UCSD-AML1 (cell line): ENCODE results near the gene CDK7.
"Not testable (repeated sequence)": the region's sequence is repeated elsewhere in the genome, so short reads cannot be mapped to it uniquely, and the experiment has no call there.

Experiments
- DNase-seq: peaks from one replicate; lab custom pipeline; 2025; ENCODE audit not compliant: unreplicated experiment; lab: John Stamatoyannopoulos, UW

The CDK7 gene

DNA sequence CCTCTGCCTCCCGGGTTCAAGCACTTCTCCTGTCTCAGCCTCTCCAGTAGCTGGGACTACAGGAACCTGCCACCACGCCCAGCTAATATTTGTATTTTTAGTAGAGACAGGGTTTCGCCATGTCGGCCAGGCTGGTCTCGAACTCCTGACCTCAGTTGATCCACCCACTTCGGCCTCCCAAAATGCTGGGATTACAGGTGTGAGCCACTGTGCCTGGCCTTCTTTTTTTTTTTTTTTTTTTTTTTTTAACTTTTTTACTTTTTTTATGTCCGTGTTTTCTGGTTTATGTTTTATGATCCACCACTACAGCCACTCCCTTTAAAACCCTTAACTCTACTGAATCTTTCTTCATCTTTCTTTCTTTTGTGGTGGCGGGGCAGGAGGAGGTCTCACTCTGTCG is 2.0 kb downstream of the CDK7 start:
- DNase-seq = not testable (repeated sequence)

DNA sequence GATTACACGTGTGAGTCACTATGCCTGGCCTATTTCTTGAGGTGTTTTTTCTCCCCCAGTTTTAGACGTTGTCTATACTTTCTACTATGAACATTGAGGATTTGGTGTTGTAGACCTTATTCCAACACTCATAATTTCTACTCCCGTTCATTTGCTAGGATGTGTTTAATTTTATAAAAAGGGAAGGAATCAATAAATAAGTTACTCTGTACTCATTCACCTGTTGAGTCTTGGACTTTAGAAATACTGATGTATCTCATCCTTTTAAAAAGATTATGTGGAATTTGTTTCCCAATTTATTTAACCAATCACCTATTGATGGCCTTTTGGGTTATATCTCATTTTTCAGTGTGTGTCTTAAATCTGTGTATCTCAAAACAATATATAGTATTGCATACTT is 3.2 kb downstream of the CDK7 start:
- DNase-seq = no peak

DNA sequence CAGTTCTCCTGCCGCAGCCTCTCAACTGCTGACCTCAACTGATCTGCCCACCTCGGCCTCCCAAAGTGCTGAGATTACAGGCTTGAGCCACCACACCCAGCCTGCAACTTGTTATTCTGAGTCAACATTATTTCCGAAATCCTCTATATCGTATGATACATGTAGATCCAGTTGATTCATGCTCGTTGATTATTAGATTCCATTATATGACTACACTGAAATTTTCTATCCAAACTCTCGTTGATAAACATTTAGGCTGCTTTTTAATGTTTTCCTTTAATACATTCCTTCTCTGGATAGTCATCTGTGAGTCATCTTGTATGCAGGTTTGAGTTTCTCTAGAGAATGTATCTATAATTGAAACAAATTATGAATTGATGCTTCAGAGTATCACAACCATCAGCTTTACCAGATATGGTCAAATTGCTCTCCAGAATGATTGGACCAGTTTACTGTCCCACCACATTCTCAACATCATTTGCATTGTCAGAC is 4.1 kb downstream of the CDK7 start:
- no peak for DNase-seq

DNA sequence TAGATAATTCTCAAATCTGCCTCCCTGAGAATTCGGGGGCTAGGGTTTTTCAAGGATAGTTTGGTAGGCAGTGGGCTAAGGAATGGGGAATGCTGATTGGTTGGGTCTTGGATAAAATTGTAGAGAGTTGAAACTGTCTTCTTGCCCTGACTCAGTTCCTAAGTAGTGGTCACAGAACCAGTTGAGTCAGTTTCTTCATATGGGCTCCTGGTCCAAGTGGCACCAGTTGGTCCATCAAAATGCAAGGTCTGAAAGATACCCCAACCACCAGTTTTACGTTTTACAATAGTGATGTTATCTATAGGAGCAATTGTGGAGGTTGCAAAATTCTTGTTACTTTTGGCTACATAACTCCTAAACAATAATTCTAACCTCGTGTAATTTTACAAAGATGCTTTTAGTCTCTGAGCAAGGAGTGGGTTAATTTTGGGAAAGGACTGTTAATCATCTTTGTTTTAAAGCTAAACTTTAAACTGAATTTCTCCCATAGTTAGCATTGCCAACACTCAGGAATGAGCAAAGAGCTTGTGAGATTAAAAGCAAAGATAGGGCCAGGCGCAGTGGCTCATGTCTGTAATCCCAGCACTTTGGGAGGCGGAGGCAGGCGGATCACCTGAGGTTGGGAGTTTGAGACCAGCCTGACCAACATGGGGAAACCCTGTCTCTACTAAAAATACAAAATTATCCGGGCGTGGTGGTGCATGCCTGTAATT is 7.7 kb downstream of the CDK7 start:
- DNase-seq = no peak

DNA sequence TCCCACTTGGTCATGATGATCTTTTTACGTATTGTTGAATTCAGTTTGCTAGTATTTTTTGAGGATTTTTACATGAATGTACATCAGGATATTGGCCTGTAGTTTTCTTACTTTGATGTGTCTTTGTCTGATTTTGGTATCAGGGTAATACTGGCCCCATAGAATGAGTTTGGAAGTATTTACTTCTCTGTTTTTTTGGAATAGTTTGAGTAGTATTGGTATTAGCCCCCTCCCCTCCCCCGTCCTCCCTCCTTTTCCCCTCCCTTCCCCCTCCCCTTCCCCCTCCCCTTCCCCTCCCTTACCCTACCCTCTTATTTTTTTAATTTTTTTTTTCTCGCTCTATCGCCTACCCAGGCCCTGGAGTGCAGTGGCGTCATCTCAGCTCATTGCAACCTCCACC is 10.3 kb downstream of the CDK7 start:
- no peak for DNase-seq

DNA sequence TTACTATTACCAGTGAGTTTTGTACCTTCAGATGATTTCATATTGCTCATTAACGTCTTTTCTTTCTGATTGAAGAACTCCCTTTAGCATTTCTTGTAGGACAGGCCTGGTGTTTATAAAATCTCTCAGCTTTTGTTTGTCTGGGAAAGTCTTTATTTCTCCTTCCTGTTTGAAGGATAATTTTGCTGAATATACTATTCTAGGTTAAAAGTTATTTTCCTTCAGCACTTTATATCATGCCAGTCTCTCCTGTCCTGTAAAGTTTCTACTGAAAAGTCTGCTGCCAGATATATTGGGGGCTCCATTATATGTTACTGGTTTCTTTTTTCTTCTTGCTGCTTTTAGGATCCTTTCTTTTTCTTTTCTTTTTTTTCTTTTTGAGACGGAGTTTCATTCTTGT is 13.3 kb downstream of the CDK7 start:
- no peak for DNase-seq

DNA sequence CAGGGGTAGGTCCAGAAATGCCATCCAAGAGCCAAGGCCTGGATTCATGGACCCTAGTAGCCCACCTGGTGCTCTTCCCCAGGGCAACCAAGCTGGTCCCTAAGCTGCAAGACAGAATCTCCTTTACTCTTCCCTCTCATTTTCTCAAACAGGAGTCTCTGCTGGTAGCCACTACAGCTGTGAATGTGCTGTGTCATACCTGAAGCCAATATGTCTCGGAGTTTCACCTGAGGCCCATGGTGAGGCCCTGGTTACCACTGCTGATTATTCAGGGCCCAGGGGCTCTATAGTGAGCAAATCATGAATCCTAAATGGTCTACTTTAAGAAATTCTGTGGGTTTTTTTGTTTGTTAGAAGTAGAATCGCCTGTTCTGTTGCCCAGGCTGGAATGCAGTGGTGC is 15.9 kb downstream of the CDK7 start:
- no peak for DNase-seq

DNA sequence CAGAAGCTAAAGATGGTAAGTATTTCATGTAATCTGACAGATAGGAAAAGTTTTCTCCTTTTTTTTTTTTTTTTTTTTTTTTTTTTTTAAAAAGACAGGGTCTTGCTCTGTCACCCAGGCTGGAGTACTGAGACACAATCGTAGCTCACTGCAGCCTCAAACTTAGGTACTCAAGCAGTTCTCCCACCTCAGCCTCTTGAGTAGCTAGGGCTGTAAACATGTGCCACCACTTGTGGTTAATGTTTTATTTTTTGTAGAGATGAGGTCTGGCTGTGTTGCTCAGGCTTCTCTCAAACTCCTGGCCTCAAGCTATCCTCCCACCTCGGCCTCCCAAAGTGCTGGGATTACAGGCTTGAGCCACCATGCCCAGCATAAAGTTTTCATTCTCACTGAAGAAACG is 17.8 kb downstream of the CDK7 start:
- no peak for DNase-seq

DNA sequence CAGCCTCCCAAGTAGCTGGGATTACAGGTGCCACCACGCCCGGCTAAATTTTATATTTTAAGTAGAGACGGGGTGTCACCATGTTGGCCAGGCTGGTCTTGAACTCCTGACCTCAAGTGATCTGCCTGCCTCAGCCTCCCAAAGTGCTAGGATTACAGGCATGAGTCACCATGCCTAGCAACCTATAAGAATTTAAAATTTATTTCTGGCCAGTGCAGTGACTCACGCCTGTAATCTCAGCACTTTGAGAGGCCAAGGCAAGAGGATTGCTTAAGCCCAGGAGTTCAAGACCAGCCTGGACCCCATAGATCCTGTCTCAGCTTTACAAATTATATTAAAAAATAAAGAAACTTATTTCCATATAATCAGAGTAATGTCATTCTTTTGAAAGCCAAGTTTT is 21.3 kb downstream of the CDK7 start:
- DNase-seq = not testable (repeated sequence)

DNA sequence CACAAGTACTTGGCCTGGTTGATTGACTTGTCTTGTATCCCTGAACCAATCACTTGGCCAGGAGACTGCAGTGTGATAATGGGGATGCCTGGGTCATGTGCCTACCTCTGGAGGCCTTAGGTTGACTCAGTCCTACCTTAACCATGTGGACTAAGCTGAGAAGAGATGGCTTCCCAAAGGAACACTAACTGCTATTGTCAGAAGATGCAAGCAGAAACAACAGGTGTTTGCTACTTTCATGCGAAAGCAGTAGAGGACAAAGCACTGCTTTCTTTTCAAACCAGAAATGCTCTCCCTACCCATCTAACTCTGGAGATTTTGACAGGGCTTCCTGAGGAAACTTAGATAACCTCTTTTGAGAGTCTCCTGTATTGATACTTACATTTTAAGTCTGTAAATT is 22.9 kb downstream of the CDK7 start:
- DNase-seq = no peak

DNA sequence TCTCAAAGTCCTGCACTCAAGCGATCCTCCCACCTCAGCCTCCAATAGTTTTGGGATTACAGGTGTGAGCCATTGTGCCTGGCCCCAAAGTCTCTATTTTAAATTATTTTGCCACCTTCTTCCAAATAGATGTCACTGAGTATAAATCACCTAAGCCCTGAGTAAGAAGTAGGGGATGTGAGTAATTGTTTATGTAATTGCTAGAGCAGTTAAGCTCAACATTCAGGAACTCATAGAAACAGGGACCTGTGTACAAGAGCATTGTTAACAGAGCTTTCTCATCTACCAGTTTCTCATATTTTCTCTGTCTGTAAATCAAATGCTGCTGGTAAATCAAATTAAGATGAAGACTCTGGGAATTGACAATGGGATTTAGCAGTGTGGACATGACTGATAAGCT is 26.3 kb downstream of the CDK7 start:
- DNase-seq = no peak

DNA sequence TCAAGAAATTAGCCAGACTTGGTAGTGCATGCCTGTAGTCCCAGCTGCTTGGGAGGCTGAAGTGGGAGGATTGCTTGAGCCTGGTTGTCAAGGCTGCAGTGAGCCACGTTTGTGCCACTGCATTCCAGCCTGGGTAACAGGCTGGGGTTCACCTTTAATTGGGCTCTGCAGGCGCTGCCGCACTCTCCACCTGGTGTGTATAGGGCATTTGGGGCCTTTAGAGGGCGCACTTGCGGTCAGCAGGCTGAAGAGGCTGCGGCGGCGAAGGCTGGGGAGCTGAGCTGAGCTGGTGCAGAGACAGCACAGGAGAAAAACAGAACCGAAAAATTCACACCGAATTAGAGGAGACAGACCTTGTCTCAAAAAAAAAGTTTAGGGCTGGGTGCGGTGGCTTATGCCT is 31.2 kb downstream of the CDK7 start:
- DNase-seq = peak; percentile 11

DNA sequence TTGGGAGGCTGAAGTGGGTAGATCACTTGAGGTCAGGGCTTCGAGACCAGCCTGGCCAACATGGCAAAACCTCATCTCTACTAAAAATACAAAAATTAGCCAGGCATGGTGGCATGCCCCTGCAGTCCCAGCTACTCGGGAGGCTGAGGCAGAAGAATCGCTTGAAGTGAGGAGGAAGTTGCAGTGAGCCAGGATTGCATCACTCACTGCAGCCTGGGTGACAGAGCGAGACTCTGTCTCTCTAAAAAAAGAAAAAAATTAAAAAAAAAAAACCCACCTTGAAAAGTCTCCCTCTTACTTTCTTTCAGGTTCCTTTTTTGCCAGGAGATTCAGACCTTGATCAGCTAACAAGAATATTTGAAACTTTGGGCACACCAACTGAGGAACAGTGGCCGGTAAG is 34.2 kb downstream of the CDK7 start:
- DNase-seq = no peak

DNA sequence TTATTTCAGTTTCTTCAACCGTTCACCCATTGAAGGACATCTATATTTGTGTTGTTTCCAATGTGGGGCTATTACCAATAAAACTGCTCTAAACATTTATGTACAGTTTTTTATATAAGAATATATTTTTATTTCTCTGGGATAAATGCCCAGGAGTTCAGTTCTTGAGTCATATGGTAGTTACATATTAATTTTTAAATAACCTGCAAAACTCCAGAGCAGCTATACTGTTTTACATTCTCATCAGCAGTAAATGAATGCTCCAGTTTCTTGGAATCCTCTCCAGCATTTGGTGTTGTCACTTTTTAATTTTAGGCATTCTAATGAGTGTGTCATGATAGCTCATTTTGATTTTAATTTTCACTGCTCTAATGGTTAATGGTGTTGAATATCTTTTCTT is 36.2 kb downstream of the CDK7 start:
- DNase-seq = no peak

DNA sequence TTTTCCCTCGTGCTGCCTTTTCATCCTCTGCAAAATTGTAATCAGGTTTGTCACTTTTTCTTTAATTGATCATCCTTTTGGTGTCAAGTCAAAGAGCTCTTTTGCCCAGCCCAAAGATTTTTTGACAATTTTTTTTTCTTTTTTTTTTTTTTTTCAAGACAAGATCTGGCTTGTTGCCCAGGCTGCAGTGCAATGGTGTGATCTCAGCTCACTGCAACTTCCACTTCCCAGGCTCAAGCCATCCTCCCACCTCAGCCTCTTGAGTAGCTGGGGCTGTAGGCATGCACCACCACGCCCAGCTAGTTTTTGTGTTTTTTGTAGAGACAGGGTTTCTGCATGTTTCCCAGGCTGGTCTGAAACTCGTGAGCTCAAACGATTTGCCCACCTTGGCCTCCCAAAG is 36.7 kb downstream of the CDK7 start:
- DNase-seq = no peak

DNA sequence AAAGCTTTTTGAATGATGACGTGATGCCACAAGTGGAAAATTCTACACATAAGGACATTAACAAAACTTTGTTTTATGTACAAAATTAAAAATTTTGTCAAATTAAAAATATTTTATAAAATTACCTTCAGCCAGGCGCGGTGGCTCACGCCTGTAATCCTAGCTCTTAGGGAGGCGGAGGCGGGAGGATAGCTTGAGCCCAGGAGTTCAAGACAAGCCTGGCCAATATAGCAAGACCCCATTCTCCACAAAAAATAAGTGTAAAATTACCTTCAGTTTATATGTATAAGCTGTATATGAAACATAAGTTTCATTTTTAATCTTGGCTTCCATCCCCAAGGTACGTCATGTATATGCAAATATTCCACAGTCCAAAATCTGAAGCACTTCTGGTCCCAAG is 40.9 kb downstream of the CDK7 start:
- no peak for DNase-seq

DNA sequence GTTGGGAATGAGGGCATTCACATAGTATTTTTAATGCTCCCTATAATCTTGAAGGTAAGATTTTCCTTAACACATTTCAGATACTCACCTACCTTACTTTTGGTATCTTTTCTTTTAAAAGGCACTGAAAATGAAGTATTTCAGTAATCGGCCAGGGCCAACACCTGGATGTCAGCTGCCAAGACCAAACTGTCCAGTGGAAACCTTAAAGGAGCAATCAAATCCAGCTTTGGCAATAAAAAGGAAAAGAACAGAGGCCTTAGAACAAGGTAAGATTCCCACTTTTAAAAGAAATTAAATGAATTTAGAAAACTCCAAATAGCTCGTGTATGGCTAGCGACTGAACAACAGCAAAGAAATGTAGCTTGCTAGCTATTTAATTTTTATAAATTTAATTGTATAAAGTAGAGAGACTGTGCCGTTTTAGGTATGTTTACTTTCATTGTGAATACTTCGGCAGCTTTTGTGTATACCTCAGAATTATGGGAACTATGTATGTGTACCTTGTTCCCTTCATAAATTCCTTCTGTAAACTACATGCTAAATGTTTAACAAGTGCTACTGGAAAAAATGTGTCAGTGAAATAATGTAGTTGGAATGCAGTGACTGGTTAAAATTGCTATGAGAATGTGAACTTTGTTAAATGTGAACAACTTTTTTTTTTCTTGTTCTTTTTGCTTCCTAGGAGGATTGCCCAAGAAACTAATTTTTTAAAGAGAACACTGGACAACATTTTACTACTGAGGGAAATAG is 41.9 kb downstream of the CDK7 start:
- no peak for DNase-seq

DNA sequence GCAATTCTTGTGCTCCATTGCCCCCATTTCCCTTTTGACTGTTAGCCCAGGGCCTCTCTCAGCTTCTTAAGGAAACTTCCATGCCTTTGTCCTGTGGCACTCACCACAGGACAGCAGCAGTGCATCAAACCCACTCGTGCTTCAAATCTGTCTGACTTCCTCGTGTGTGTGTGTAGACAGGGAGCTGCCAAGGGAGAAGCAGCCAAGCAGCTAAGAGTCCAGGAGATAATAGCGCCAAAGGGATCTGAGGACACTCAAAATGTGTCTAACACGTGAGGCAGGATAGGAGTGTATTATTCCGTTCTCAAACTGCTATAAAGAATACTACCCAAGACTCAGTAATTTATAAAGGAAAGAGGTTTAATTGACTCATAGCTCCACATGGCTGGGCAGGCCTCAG is 44.8 kb downstream of the CDK7 start:
- DNase-seq = no peak

DNA sequence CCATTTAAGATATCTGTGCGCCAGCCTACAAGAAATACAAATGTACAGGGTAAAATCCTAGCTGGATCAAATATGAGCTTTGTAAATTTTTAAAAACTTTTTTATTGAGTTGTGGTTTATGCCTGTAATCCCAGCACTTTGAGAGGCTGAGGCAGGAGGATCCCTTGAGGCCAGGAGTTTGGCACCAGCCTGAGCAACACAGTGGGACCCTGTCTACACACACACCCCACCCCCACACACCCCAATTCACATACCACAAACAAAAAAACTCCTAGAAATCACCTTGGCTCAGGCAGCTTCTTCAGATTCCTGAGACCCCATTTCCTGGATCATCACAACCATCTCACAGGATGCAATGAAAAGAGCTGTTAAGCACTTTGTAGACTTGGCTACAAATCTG is 46.4 kb downstream of the CDK7 start:
- DNase-seq = no peak

DNA sequence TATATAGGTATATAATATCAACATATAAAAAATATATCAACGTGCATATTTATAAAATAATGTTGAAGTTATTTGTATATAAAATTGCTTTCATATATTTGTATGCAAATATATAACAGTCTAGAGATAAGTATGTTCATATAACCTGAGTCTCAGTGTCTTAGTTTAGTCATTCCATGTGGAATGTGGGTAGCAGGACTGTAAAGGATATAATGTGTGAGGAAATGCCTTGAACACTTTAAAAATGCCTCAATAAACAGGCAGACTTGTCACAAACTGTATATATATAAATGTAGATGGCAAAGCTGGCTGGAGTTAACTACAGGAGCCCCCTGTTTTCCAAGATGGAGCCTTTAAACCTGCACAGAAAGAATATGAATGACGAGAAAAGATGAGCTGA is 49.5 kb downstream of the CDK7 start:
- DNase-seq = no peak

DNA sequence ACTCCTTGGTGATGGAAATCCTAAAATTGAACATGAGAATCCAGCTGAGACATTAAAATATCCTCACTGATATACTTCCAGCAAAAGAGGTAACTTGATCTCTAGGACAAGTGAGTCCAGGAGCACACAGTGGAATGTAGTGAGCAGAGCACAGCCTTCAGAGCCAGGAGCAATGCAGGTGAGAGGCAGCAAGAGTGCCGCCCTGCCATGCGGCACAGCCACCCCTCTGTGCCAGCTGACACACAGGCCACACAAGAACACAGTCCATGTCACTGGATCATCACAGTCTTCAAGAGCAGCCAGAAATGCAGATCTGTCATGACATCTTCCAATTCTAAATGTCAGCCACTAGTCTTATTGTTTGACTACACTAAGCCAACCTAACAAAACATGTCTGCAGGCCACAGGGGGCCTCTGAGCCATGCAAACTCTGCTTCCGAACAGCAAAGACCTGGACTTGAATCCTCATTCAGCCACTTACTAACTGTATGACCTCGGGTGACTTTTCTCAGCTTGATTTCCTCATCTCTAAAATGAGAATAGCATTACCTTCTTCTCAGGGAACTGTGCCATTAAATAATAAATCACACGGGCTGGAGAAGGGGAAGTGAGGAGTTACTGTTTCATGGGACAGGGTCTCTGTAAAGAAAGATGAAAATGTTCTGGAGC is 50.9 kb downstream of the CDK7 start:
- DNase-seq = no peak

DNA sequence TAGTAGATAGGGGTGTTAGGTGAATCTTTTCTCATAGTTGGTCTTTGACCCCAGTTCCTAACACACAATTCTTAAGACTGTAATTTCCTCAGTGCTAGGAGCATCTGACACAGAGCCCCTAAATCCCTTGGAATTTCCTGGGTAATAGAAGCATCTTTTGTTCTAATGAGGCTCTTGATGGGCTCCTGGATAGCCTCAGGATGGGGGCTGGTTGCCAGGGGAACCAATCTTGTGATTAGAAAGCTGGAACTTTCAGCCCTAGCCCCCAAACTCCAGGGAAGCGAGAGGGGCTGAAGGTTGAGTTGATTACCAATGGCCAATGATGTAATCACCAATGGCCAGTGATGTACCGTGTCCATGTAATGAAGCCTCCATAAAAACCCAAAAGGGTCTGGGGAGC is 53.4 kb downstream of the CDK7 start:
- DNase-seq = no peak
